Measurements from ENCODE around the gene CANT1. TPM values are rescaled to one million over a fixed set of nuclear protein-coding genes. Genes with fewer than 3 reads are reported as not detected.
A peak's percentile ranks its signal among the peaks of the same experiment; 100 is the strongest.

Gene CANT1
- total RNA-seq, 2 donors from 2014 or later, result 47.8 to 50.2 TPM

DNA sequence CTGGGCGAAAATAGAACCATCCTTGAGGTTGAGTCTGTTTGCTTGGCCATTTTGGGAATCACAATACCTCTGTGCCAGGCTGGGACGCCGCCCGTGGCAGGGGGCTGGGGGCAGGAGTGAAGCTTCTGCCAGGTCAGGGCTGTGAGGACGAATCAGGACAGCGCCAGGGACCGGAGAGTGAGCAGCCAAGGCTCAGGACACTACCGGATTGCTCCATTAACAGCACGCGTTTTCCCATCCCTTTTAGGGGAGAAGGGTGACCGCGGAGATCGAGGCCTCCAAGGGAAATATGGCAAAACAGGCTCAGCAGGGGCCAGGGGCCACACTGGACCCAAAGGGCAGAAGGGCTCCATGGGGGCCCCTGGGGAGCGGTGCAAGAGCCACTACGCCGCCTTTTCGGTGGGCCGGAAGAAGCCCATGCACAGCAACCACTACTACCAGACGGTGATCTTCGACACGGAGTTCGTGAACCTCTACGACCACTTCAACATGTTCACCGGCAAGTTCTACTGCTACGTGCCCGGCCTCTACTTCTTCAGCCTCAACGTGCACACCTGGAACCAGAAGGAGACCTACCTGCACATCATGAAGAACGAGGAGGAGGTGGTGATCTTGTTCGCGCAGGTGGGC, 37.8 kb upstream of the CANT1 start:
- ATAC-seq (no peak), DNase-seq (no peak)
- Mint-ChIP-seq H3K36me3 (ENCODE audit: low read depth) (peaks cover 4% of the 10 kb centered on the region), H3K4me3 (no peak overlapping the region), H3K27me3 (peaks cover 29% of the 10 kb centered on the region), H3K4me1 (peaks cover 18% of the 10 kb centered on the region), H3K27ac (no peak overlapping the region)
- H3K9me3 ChIP-seq (ENCODE audit: control insufficient read depth, low read length, poor library complexity, severe bottlenecking), result no peaks in the 10 kb centered on the region

DNA sequence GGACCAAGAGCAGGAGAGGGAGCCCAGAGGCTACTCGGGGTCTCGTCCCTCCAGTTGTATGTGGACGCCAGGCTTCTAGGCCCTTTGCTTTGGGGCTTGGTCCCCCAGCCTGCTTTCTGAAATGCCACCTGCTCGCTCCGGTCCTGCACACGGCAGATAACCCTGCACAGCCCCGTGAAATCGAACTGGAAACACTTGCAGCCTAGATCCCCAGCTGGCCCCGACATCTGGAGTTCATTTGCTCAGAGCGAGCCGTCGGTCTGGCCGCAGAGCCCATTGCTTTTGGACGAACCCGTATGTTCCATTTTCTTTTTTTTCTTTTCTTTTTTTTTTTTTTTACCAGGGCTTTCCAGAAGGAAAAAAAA, 37.3 kb upstream of the CANT1 start:
- H3K36me3 Mint-ChIP-seq (ENCODE audit: low read depth), result peaks cover 4% of the 10 kb centered on the region
- peaks cover 18% of the 10 kb centered on the region for H3K4me1 Mint-ChIP-seq
- no peak overlapping the region for H3K27ac Mint-ChIP-seq
- ATAC-seq (no peak), DNase-seq (no peak)
- H3K4me3 Mint-ChIP-seq, result no peak overlapping the region
- no peaks in the 10 kb centered on the region for H3K9me3 ChIP-seq (ENCODE audit: control insufficient read depth, low read length, poor library complexity, severe bottlenecking)
- H3K27me3 Mint-ChIP-seq, result peaks cover 29% of the 10 kb centered on the region

DNA sequence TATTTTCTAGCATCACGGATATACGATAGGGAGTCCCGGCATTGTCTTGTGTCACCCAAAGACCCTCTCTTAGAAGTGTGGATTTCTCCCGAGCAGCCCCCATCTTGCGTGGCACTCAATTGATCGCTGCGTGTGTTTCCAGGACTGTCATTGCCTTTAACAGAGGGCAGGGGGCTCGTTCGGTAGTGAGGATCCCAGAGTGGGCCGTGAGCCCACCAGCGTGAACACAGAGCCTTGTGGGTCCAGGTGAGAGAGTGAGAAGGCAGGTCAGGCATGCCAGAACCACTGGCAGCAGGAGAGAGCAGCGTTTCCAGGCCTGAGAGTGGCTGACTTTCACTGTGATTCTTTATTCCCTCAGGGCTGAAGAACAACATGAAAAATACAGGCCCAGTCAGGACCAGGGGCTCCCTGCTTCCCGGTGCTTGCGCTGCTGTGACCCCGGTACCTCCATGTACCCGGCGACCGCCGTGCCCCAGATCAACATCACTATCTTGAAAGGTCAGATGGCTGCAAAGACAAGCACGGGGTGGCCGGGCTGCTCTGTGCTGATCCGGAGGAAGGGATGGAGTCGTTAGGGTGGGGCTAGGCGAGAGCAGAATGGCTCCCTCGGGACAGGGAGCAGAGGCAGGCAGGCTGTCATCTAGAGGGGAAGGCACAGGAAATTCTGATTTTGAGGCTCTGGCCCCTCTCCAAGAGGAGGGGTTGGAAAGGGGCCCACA, 36.8 kb upstream of the CANT1 start:
- Mint-ChIP-seq H3K36me3 (ENCODE audit: low read depth) (peaks cover 4% of the 10 kb centered on the region), H3K27ac (no peak overlapping the region), H3K27me3 (peaks cover 29% of the 10 kb centered on the region), H3K4me1 (peaks cover 18% of the 10 kb centered on the region), H3K4me3 (no peak overlapping the region)
- H3K9me3 ChIP-seq (ENCODE audit: control insufficient read depth, low read length, poor library complexity, severe bottlenecking), result no peaks in the 10 kb centered on the region
- no peak for ATAC-seq
- DNase-seq, result no peak

DNA sequence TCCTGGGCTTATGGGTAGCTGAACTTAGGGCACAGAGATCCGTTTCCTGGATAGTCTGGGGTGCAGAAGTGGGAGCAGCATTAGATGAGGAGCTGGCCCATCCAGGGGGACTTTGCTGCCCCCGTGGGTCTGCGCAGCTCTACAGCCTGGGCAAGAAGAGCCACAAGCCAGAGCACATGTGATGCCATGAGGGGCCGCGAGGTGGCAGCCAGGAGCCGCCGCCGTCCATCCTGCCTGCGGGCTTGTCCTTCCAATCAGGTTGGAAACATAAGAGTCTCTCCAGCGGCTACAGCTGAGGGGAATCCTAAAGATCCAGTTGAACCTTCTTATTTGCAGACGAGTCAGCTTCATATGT, 36.3 kb upstream of the CANT1 start:
- ATAC-seq, result peak; percentile 88
- Mint-ChIP-seq H3K36me3 (ENCODE audit: low read depth) (peaks cover 4% of the 10 kb centered on the region), H3K27me3 (peaks cover 24% of the 10 kb centered on the region), H3K27ac (no peak overlapping the region), H3K4me1 (peaks cover 18% of the 10 kb centered on the region), H3K4me3 (no peak overlapping the region)
- no peaks in the 10 kb centered on the region for H3K9me3 ChIP-seq (ENCODE audit: control insufficient read depth, low read length, poor library complexity, severe bottlenecking)
- peak; percentile 33 to 53 (median 49) for DNase-seq

DNA sequence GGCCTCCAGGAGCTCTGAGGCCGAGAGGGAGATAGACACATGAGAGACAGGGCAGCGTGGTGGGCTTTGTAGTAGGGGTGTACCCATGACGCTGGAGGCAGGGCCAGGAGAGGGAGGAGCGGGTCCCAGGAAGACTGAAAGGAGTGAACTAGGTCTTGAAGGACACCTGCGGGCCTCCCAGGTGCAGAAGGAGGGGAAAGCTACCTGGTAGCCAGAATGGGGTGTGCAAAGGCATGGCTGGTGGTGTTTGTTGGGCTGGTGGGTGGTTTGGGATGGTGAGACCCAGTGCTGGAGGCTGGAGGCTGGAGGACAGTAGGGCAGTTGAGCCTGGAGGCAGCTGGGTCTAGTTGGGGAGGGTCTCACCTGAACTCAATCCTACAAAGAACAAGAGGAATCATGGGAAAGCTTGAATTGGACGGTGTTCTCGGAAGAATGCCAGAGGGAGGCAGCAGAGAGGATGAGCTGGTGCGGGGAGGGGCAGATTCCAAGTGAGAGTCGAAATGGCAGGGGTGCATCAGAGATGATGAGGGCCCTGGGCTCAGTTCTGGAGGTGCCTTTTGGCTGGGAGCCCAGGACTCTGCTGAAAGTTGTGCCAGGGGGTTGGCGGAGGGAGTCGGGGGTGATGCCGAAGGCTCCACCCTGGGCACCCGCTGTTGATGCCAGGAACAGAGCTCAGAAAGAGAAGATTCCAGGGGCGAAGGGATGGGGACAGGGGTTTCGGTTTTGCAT, 35.6 kb upstream of the CANT1 start:
- H3K4me1 Mint-ChIP-seq, result peaks cover 18% of the 10 kb centered on the region
- DNase-seq (no peak), ATAC-seq (no peak)
- no peak overlapping the region for H3K4me3 Mint-ChIP-seq
- peaks cover 4% of the 10 kb centered on the region for H3K36me3 Mint-ChIP-seq (ENCODE audit: low read depth)
- H3K9me3 ChIP-seq (ENCODE audit: control insufficient read depth, low read length, poor library complexity, severe bottlenecking), result no peaks in the 10 kb centered on the region
- no peak overlapping the region for H3K27ac Mint-ChIP-seq
- H3K27me3 Mint-ChIP-seq, result peaks cover 24% of the 10 kb centered on the region

DNA sequence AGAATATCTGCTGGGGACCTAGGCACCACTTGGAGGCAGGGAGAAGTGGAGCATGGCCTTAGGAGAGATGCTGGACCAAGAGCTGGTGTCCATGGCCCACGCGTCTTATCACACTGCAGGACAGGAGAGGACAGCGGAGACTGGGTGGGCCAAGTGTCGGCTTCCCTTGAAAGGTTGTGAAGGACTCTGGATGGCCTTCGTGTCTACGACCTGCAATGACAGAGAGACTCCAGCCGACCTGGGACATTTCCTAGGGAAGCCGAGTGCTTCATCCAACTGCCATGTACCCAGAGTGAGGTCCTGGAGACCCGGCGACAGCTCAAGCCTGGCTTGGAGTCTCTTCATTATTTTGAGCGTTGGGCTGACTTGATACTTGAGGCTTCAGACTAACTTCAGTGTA, 34.9 kb upstream of the CANT1 start:
- peaks cover 18% of the 10 kb centered on the region for H3K4me1 Mint-ChIP-seq
- ATAC-seq (no peak), DNase-seq (no peak)
- H3K9me3 ChIP-seq (ENCODE audit: control insufficient read depth, low read length, poor library complexity, severe bottlenecking), result no peaks in the 10 kb centered on the region
- H3K4me3 Mint-ChIP-seq, result no peak overlapping the region
- H3K27ac Mint-ChIP-seq, result no peak overlapping the region
- H3K36me3 Mint-ChIP-seq (ENCODE audit: low read depth), result peaks cover 4% of the 10 kb centered on the region
- H3K27me3 Mint-ChIP-seq, result peaks cover 29% of the 10 kb centered on the region

DNA sequence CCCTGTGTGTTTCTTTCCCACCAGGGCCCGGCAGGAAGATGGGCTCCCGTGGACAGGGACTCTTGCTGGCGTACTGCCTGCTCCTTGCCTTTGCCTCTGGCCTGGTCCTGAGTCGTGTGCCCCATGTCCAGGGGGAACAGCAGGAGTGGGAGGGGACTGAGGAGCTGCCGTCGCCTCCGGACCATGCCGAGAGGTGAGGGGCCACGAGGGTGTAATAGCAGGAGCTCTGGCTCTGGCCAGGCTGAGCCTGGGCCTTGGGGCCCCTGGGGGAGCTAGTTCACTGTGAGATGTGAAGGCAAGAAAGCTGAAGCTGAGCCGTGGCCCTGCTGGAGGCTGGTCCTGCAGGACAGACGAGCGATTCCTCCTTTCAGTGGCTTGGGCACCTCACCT, 34.4 kb upstream of the CANT1 start:
- no peak overlapping the region for H3K27ac Mint-ChIP-seq
- no peaks in the 10 kb centered on the region for H3K9me3 ChIP-seq (ENCODE audit: control insufficient read depth, low read length, poor library complexity, severe bottlenecking)
- ATAC-seq (no peak), DNase-seq (no peak)
- H3K4me1 Mint-ChIP-seq, result peaks cover 18% of the 10 kb centered on the region
- H3K27me3 Mint-ChIP-seq, result peaks cover 29% of the 10 kb centered on the region
- peaks cover 4% of the 10 kb centered on the region for H3K36me3 Mint-ChIP-seq (ENCODE audit: low read depth)
- H3K4me3 Mint-ChIP-seq, result no peak overlapping the region

DNA sequence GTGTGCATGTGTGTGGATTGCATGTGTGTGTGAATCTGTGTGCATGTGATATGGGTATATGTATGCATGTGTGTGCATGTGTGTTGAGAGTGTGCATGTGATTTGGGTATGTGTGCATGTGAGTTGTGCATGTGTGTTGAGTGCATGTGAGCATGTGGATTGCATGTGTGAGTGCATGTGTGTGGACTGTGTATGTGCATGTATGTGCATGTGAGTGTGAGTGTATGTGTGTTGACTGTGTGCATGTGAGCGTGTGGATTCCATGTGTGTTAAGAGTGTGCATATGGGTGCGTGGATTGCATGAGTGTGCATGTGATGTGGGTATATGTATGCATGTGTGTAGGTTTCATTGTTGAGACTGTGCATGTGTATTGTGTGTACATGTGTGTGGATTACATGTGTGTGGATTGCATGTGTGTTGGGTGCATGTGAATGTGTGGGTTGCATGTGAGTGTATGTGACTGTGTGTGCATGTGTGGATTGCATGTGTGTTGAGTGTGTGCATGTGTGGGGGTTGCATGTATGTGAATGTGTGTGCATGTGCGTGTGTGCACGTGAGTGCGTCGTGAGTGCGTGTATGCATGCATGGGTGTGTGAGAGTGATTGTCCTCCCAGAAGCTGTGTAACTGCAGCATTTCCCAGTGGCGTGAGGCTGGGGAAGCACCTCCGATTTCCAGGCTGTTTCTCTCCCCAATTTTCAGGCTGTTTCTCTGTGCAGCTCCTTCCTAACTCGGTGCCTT, 33.8 kb upstream of the CANT1 start:
- DNase-seq (no peak), ATAC-seq (no peak)
- Mint-ChIP-seq H3K4me1 (peaks cover 18% of the 10 kb centered on the region), H3K27ac (no peak overlapping the region), H3K27me3 (peaks cover 29% of the 10 kb centered on the region), H3K36me3 (ENCODE audit: low read depth) (peaks cover 4% of the 10 kb centered on the region), H3K4me3 (no peak overlapping the region)
- no peaks in the 10 kb centered on the region for H3K9me3 ChIP-seq (ENCODE audit: control insufficient read depth, low read length, poor library complexity, severe bottlenecking)

DNA sequence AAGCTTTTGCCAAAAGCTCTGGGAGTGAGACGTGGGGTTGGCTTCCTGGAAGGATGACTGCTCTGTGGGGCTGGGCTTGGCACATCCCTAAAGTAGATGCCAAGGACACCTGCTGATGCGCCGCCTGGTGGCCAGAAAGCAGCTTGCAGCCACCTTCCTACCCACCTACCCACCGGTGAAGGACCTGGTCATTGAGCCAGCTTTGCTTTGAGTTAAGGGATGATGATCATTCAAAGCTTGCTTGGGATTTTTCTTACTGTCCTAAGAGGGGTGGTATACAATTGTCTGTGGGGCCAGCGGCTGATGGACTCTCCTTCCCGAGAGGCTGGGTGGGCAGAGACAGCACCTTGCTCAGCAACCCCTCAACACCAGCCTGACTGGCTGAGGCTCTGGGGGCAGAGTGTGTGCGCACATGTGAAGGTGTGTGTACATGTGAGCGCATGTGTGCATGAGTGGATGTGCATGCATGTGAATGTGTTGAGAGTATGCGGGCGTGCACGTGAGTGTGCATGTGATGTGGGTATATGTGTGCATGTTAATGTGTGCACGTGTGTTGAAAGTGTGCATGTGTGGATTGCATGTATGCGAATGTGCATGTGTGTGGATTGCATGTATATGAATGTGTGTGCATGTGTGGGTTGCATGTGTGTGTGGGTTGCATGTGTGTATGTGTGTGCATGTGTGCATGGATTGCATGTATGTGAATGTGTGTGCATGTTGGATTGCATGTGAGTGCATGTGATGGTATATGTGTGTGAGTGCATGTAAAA, 33.0 kb upstream of the CANT1 start:
- ATAC-seq, result no peak
- Mint-ChIP-seq H3K36me3 (ENCODE audit: low read depth) (peaks cover 4% of the 10 kb centered on the region), H3K27ac (peak overlapping the region; percentile 47)

DNA sequence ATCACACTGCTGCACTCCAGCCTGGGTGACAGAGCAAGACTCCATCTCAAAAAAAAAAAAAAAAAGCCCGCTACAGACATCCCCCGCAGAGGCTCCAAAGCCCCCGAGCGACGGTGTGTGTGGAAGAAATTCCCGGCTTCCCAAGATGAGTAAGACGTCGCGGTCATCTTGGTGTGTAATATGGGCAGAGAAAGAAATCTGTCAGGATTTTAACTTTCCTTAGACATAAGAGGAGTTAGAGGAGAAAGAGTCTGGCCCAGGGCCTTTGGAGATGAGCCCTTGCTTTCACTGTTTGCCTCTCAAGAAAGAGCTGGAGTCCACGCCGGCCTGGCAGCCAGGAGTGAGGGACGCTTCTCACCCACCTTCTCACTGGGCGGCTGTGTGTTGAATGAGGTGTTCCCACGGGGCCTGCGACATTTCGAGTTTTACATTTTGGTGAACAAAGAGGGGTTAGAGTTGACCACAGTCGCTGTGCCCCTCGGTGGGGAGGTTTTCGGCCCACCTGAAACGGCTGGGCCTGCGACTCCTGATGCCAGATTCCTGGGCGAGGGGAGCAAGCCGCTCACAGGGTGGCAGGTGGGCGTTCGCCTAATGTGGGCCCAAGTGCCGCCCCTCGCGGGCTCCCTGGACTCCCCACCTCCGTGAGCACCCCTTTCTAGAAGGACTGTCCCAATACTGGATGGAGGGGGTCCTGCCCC, 32.3 kb upstream of the CANT1 start:
- DNase-seq (no peak), ATAC-seq (no peak)
- Mint-ChIP-seq H3K4me3 (no peak overlapping the region), H3K27me3 (peaks cover 29% of the 10 kb centered on the region), H3K36me3 (ENCODE audit: low read depth) (peaks cover 4% of the 10 kb centered on the region), H3K4me1 (peaks cover 18% of the 10 kb centered on the region), H3K27ac (no peak overlapping the region)
- no peaks in the 10 kb centered on the region for H3K9me3 ChIP-seq (ENCODE audit: control insufficient read depth, low read length, poor library complexity, severe bottlenecking)

More for the DNA sequence above, 33.0 kb upstream of the CANT1 start:
- peak; percentile 39 to 59 (median 50) for DNase-seq
- Mint-ChIP-seq H3K4me1 (peaks cover 18% of the 10 kb centered on the region), H3K27me3 (peaks cover 29% of the 10 kb centered on the region), H3K4me3 (peak overlapping the region; percentile 7)
- no peaks in the 10 kb centered on the region for H3K9me3 ChIP-seq (ENCODE audit: control insufficient read depth, low read length, poor library complexity, severe bottlenecking)

DNA sequence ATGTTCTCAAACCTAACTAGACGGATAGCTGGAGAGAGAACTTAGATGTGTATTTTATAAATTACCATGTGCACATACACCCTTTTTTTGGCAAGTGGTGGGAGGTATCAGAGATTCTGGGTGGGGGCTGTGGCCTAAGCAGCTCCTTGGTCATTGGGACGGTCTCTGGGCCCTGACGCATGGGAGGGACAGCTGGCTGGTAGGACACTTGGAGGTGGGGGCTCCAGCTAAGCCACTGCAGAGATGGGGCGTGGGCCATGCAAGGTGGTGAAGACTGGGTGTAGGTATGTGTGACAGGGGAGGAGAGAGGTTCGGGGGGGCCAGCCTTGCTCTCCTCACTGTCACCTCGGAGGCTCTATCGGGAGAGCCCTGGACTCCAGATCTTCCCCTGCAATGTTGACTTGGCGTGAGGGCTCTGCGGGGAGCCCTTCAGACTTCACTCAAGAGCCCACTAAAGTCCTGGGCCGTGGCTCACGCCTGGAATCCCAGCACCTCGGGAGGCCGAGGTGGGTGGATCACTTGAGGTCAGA, 31.5 kb upstream of the CANT1 start:
- Mint-ChIP-seq H3K27me3 (peaks cover 25% of the 10 kb centered on the region), H3K27ac (no peak overlapping the region)

DNA sequence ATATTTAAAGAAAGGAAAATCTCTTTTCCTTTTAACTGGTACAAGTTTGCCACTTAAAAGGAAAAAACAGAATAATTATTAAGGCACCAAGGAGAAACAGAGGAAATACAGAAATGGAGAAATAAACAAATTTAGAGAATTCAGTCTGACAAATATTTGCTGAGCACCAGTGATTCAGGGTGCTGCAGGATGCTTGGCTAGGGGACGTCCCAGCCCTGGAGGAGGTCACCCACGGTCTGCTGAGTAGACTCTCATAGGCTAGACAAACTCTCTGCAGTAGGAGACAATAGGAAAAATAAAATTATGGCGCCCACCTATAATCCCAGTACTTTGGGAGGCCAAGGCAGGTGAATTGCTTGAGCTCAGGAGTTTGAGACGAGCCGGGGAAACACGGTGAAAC, 30.3 kb upstream of the CANT1 start:
- Mint-ChIP-seq H3K36me3 (ENCODE audit: low read depth) (peaks cover under 1% of the 10 kb centered on the region), H3K4me3 (no peak overlapping the region), H3K27me3 (peaks cover 12% of the 10 kb centered on the region), H3K27ac (no peak overlapping the region), H3K4me1 (peaks cover 8% of the 10 kb centered on the region)
- DNase-seq (no peak), ATAC-seq (no peak)
- H3K9me3 ChIP-seq (ENCODE audit: control insufficient read depth, low read length, poor library complexity, severe bottlenecking), result no peaks in the 10 kb centered on the region

More for the DNA sequence above, 31.5 kb upstream of the CANT1 start:
- no peaks in the 10 kb centered on the region for H3K9me3 ChIP-seq (ENCODE audit: control insufficient read depth, low read length, poor library complexity, severe bottlenecking)
- DNase-seq, result no peak
- no peak for ATAC-seq
- Mint-ChIP-seq H3K4me3 (no peak overlapping the region), H3K4me1 (peaks cover 18% of the 10 kb centered on the region), H3K36me3 (ENCODE audit: low read depth) (peaks cover 4% of the 10 kb centered on the region)
